ENCODE data around the gene EHBP1. TPM values are rescaled to one million over a fixed set of nuclear protein-coding genes. Genes with fewer than 3 reads are reported as not detected.

The EHBP1 gene
- total and polyA plus RNA-seq, 2 donors (not counting 3 experiments of a cell fraction or from before 2014, with no cell fraction given): 8.4 to 34.8 TPM

DNA sequence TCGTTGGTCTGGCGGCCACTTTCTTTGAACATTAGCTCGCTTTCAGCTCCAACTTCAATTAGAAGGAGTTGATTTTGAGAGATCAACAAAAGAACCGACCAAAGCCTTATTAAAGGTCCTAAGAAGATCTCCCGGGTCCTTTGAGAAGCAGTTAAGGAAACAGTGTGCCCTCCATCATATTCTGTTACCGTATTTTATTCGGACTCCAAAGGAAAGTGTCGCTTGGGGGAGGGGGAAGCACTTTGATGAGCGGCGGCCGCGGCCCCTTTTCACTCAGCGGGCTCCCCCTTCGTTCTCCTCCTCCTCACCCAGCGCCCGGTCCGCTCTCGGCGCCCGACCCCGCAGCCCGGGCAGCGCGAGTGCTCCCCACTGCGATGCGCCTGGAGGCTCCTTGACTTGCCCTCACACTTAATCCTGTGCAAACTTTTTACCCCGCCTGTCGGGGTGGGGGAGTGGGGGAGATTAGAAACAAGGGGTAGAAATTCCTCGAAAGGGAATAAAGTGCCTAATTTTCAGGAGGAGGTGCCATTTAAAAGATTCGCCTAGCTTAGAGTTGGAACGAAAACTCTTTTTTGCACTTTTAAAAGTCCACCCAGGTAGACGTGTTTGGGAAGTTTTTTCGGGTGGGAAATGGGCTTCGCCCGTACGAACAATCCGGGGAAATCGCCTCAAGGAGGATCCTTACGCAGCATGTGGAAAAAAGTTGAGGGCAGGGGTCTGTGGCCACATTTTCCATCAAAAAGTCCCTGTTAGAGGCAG, 343.9 kb downstream of the EHBP1 start:
- H2AFZ ChIP-seq (ENCODE audit: low read depth, low read length): no peak overlapping the region
- ChIA-PET POLR2A (no interaction called here), CTCF (interaction anchor here (1.1 kb wide), 1 partner anchor 13 kb away, joined by 3 read pairs; no protein-coding TSS in a partner anchor)
- FAIRE-seq (no peak), DNase-seq (ENCODE audit: low read depth, low spot score) (peak; percentile 13)
- peaks cover 60 to 65% of the 10 kb centered on the region in 2 experiments for H3K27me3 ChIP-seq (ENCODE audit: control insufficient read depth in 2 of 2, insufficient read depth in 2 of 2, low read length in 2 of 2)
- peak overlapping the region; percentile 67 for H3K4me2 ChIP-seq (ENCODE audit: insufficient read depth, low read length)
- peak overlapping the region in 1 of 3 experiments; percentile 32 for H3K4me3 ChIP-seq (replicated peaks in 1 of 3; ENCODE audit: insufficient read depth in 1 of 3, low read depth in 1 of 3, low read length in 3 of 3)
- H3K9me1 ChIP-seq (replicated peaks; ENCODE audit: control insufficient read depth, extremely low read depth, insufficient read depth, low read length): no peaks in the 10 kb centered on the region
- no peaks in the 10 kb centered on the region for H3K9me3 ChIP-seq (replicated peaks; ENCODE audit: control insufficient read depth, insufficient read depth, low read length)
- no peak overlapping the region for H3K27ac ChIP-seq (ENCODE audit: insufficient read depth, low read depth, low read length)
- H4K20me1 ChIP-seq (replicated peaks; ENCODE audit: control insufficient read depth, extremely low read depth, insufficient read depth, low read length): no peaks in the 10 kb centered on the region
- no peak overlapping the region for H3K9ac ChIP-seq (replicated peaks; ENCODE audit: extremely low read depth, insufficient read depth, low read length)
- intact Hi-C loops (cut with micrococcal nuclease): no loop called here
- no peaks in the 10 kb centered on the region for H3K36me3 ChIP-seq (ENCODE audit: control insufficient read depth in 2 of 2, extremely low read depth in 1 of 2, insufficient read depth in 2 of 2, low read length in 2 of 2)
- no TSS peak for BruUV-seq (replicated peaks)
- H3K79me2 ChIP-seq (ENCODE audit: control insufficient read depth, insufficient read depth, low read length): no peaks in the 10 kb centered on the region
- dilution Hi-C loops (cut with MboI; ENCODE audit: extremely low pct_ligation_motif_present, low sequenced_read_pairs): no loop called here
- TF ChIP-seq EZH2 (IDR thresholded peaks at IDR 0.05; ENCODE audit: borderline replicate concordance, low read depth, low read length, severe bottlenecking): peak; percentile 92
- TF ChIP-seq, protein P1, sequence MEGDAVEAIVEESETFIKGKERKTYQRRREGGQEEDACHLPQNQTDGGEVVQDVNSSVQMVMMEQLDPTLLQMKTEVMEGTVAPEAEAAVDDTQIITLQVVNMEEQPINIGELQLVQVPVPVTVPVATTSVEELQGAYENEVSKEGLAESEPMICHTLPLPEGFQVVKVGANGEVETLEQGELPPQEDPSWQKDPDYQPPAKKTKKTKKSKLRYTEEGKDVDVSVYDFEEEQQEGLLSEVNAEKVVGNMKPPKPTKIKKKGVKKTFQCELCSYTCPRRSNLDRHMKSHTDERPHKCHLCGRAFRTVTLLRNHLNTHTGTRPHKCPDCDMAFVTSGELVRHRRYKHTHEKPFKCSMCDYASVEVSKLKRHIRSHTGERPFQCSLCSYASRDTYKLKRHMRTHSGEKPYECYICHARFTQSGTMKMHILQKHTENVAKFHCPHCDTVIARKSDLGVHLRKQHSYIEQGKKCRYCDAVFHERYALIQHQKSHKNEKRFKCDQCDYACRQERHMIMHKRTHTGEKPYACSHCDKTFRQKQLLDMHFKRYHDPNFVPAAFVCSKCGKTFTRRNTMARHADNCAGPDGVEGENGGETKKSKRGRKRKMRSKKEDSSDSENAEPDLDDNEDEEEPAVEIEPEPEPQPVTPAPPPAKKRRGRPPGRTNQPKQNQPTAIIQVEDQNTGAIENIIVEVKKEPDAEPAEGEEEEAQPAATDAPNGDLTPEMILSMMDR (IDR thresholded peaks at IDR 0.05; ENCODE audit: extremely low read depth in 1 of 2, insufficient read depth in 1 of 2, low read depth in 1 of 2, low read length in 2 of 2): no peak
- H3K4me1 ChIP-seq (ENCODE audit: control insufficient read depth, extremely low read depth, insufficient read depth, low read length): peaks cover 21% of the 10 kb centered on the region

DNA sequence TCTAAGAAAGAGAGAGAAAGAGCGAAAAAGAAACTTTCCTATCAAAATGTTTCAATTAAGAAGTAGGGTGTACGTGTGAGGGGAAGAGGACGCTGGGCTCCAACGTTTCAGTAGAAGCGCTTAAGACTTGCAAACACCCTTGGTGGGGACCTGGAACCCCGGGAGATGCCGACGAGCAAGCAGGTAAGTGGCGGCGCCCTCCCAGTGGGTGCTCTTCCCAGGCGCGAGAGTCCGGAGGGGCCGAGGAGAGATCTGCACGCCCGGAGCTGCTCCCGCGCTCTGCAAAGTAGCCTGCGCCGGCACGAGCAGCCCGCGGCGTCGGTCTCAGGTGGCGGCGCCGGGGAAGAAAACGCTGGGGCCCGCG, 344.4 kb downstream of the EHBP1 start:
- Histone ChIP-seq H3K36me3 (ENCODE audit: control insufficient read depth in 2 of 2, extremely low read depth in 1 of 2, insufficient read depth in 2 of 2, low read length in 2 of 2) (no peaks in the 10 kb centered on the region), H3K9me1 (replicated peaks; ENCODE audit: control insufficient read depth, extremely low read depth, insufficient read depth, low read length) (no peaks in the 10 kb centered on the region), H3K4me2 (ENCODE audit: insufficient read depth, low read length) (peak overlapping the region; percentile 67), H3K4me3 (replicated peaks in 1 of 3; ENCODE audit: insufficient read depth in 1 of 3, low read depth in 1 of 3, low read length in 3 of 3) (peak overlapping the region in 2 of 3 experiments; percentile 32 to 42), H2AFZ (ENCODE audit: low read depth, low read length) (no peak overlapping the region), H3K27ac (ENCODE audit: insufficient read depth, low read depth, low read length) (no peak overlapping the region), H3K4me1 (ENCODE audit: control insufficient read depth, extremely low read depth, insufficient read depth, low read length) (peaks cover 23% of the 10 kb centered on the region), H4K20me1 (replicated peaks; ENCODE audit: control insufficient read depth, extremely low read depth, insufficient read depth, low read length) (no peaks in the 10 kb centered on the region), H3K79me2 (ENCODE audit: control insufficient read depth, insufficient read depth, low read length) (no peaks in the 10 kb centered on the region), H3K9ac (replicated peaks; ENCODE audit: extremely low read depth, insufficient read depth, low read length) (no peak overlapping the region), H3K9me3 (replicated peaks; ENCODE audit: control insufficient read depth, insufficient read depth, low read length) (no peaks in the 10 kb centered on the region), H3K27me3 (ENCODE audit: control insufficient read depth in 2 of 2, insufficient read depth in 2 of 2, low read length in 2 of 2) (peaks cover 65 to 70% of the 10 kb centered on the region in 2 experiments)
- ChIA-PET CTCF (no interaction called here), POLR2A (interaction anchor here (0.6 kb wide), 1 partner anchor 541 kb away, joined by 3 read pairs; no protein-coding TSS in a partner anchor)
- BruUV-seq (replicated peaks): no TSS peak
- FAIRE-seq (no peak), DNase-seq (ENCODE audit: low read depth, low spot score) (peak; percentile 44)
- intact Hi-C loops (cut with micrococcal nuclease): loop anchor here (1.0 to 10.0 kb wide), 3 partner anchors 8 to 575 kb away; partner anchors contain the start of gene EHBP1
- dilution Hi-C loops (cut with MboI; ENCODE audit: extremely low pct_ligation_motif_present, low sequenced_read_pairs): no loop called here
- TF ChIP-seq EZH2 (IDR thresholded peaks at IDR 0.05; ENCODE audit: borderline replicate concordance, low read depth, low read length, severe bottlenecking): no peak
- TF ChIP-seq JUN (IDR thresholded peaks at IDR 0.05; ENCODE audit: borderline replicate concordance, insufficient read depth, insufficient read length, low read depth): no peak
- no peak for TF ChIP-seq MYC (IDR thresholded peaks at IDR 0.05; ENCODE audit: low read depth, low read length)
- no peak for TF ChIP-seq POLR2A (IDR thresholded peaks at IDR 0.05; ENCODE audit: low read depth, low read length)
- TF ChIP-seq, protein P2, sequence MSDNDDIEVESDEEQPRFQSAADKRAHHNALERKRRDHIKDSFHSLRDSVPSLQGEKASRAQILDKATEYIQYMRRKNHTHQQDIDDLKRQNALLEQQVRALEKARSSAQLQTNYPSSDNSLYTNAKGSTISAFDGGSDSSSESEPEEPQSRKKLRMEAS (IDR thresholded peaks at IDR 0.05; ENCODE audit: insufficient read depth, insufficient read length): no peak
- no peak for TF ChIP-seq GATA2 (IDR thresholded peaks at IDR 0.05; ENCODE audit: insufficient read depth, insufficient read length, low read depth, low read length)
- TF ChIP-seq, protein P1 (IDR thresholded peaks at IDR 0.05; ENCODE audit: extremely low read depth in 1 of 2, insufficient read depth in 1 of 2, low read depth in 1 of 2, low read length in 2 of 2): no peak
- TF ChIP-seq FOS (IDR thresholded peaks at IDR 0.05; ENCODE audit: borderline replicate concordance, insufficient read depth, low read length): no peak
- no peak for TF ChIP-seq POLR2AphosphoS5 (IDR thresholded peaks at IDR 0.05; ENCODE audit: insufficient read depth, low read depth, low read length)
